ENCODE results near the gene ABCA7.
"Not testable (repeated sequence)": the region's sequence is repeated elsewhere in the genome, so short reads cannot be mapped to it uniquely, and the experiment has no call there.

The ABCA7 gene

GRCh38 chr19:1108291-1109031 lies 68.6 kb downstream of the ABCA7 start:
- DNase-seq = no peak

GRCh38 chr19:1109032-1109551 lies 69.2 kb downstream of the ABCA7 start:
- DNase-seq = no peak

- no peak for DNase-seq
Measured at GRCh38 chr19:1109697-1110671, 70.1 kb downstream of the ABCA7 start.

GRCh38 chr19:1110809-1111640 lies 71.1 kb downstream of the ABCA7 start:
- DNase-seq = no peak

- DNase-seq = no peak
Measured at GRCh38 chr19:1111641-1112267, 71.8 kb downstream of the ABCA7 start.

- no peak for DNase-seq
Measured at GRCh38 chr19:1112268-1113029, 72.5 kb downstream of the ABCA7 start.

GRCh38 chr19:1113030-1113985 lies 73.4 kb downstream of the ABCA7 start:
- DNase-seq = peak; percentile 95

GRCh38 chr19:1113986-1114483 lies 74.1 kb downstream of the ABCA7 start:
- DNase-seq = no peak

GRCh38 chr19:1114728-1115127 lies 74.8 kb downstream of the ABCA7 start:
- not testable (repeated sequence) for DNase-seq
